ENCODE data around the gene PLEKHA7.
"Not testable (repeated sequence)": the region's sequence is repeated elsewhere in the genome, so short reads cannot be mapped to it uniquely, and the experiment has no call there.

Gene PLEKHA7

GRCh38 chr11:17010851-17011420, 3.3 kb downstream of the PLEKHA7 start:
- DNase-seq, result no peak

- DNase-seq, result no peak
These were observed 6.1 kb downstream of the PLEKHA7 start for GRCh38 chr11:17008099-17008498.

GRCh38 chr11:17005646-17006045, 8.6 kb downstream of the PLEKHA7 start:
- DNase-seq, result no peak

GRCh38 chr11:17004486-17005148, 9.6 kb downstream of the PLEKHA7 start:
- no peak for DNase-seq

GRCh38 chr11:17003426-17003825, 10.8 kb downstream of the PLEKHA7 start:
- DNase-seq, result no peak

GRCh38 chr11:17002543-17002942, 11.7 kb downstream of the PLEKHA7 start:
- no peak for DNase-seq

GRCh38 chr11:17001806-17002205, 12.4 kb downstream of the PLEKHA7 start:
- no peak for DNase-seq

- no peak for DNase-seq
These were observed 13.2 kb downstream of the PLEKHA7 start for GRCh38 chr11:17000987-17001386.

GRCh38 chr11:17000253-17000652, 14.0 kb downstream of the PLEKHA7 start:
- DNase-seq, result not testable (repeated sequence)

- DNase-seq, result no peak
These were observed 15.1 kb downstream of the PLEKHA7 start for GRCh38 chr11:16999116-16999515.

- no peak for DNase-seq
These were observed 16.6 kb downstream of the PLEKHA7 start for GRCh38 chr11:16997624-16998023.

GRCh38 chr11:16993495-16993894, 20.7 kb downstream of the PLEKHA7 start:
- DNase-seq, result no peak

GRCh38 chr11:16992846-16993245, 21.4 kb downstream of the PLEKHA7 start:
- no peak for DNase-seq

- no peak for DNase-seq
These were observed 24.7 kb downstream of the PLEKHA7 start for GRCh38 chr11:16989554-16989953.

- no peak for DNase-seq
These were observed 27.0 kb downstream of the PLEKHA7 start for GRCh38 chr11:16987205-16987568.

GRCh38 chr11:16986434-16987204, 27.6 kb downstream of the PLEKHA7 start:
- no peak for DNase-seq

GRCh38 chr11:16985297-16985696, 28.9 kb downstream of the PLEKHA7 start:
- no peak for DNase-seq

GRCh38 chr11:16984229-16984628, 30.0 kb downstream of the PLEKHA7 start:
- DNase-seq, result no peak

- no peak for DNase-seq
These were observed 31.4 kb downstream of the PLEKHA7 start for GRCh38 chr11:16982809-16983208.

- DNase-seq, result no peak
These were observed 31.9 kb downstream of the PLEKHA7 start for GRCh38 chr11:16982256-16982671.

GRCh38 chr11:16981651-16982194, 32.5 kb downstream of the PLEKHA7 start:
- DNase-seq, result no peak

- no peak for DNase-seq
These were observed 34.3 kb downstream of the PLEKHA7 start for GRCh38 chr11:16979703-16980622.

- no peak for DNase-seq
These were observed 36.3 kb downstream of the PLEKHA7 start for GRCh38 chr11:16977994-16978315.
